Measurements from ENCODE around the gene MRTFB.

MRTFB gene

DNA sequence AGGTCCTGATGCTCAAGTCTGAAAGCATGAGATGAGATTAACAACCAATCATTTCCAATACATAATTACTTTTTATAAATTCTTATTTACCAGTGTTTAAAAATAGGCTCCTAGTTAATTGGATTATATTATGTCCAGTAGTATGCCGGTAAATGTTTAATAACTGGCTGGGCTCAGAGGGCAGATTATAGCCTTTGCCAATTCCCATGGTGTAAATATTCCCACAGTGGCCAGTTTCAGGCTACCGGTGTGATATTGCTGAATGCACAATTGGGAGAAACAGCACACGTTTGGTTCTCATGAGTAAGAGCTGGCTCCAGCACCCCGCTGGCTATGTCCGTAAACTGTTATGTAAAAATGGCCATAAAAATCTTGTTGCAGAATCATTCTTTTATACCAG is 167.6 kb downstream of the MRTFB start:
- no peak for DNase-seq (ENCODE audit: low read depth)

DNA sequence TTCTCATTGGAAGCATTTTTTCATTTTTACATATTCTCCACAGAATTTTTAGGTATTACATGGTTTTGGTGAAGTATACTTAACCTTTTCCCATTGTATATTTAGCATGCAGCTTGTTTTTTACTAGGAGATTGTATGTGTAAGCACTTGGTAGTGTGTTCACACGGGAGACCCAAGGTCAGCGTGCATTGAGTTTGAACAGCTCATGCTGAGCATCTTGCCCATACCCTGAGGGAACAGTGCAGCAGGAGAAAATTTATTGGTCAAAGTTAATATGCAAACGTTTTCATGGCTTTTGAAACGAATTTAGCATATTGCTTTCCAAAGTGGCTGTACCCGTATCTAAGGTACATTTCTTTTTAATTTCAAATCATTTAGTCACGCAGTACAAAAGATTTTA is 168.7 kb downstream of the MRTFB start:
- DNase-seq (ENCODE audit: low read depth): no peak

GRCh38 chr16:14240219-14240843 is 169.2 kb downstream of the MRTFB start:
- DNase-seq (ENCODE audit: low read depth): no peak

GRCh38 chr16:14240964-14241363 is 169.8 kb downstream of the MRTFB start:
- DNase-seq (ENCODE audit: low read depth): no peak

DNA sequence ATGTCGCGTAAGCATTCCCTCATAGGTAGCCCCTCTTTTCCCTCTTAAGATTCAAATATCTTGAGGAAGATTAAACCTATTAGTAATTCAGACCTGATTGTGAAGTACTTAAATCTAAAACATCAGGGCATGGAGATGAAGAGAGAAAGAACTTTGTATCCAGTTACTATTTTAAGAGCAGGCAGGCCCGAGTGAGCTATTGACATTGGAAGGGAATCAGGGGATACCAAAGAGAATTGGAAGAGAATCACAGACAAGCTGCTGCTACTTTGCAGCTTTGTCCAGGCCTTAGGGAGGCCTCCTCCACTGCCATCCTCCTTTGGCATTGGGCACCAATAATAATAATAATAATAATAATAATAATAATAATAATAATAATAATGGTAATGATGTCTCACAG is 170.5 kb downstream of the MRTFB start:
- DNase-seq (ENCODE audit: low read depth): no peak

DNA sequence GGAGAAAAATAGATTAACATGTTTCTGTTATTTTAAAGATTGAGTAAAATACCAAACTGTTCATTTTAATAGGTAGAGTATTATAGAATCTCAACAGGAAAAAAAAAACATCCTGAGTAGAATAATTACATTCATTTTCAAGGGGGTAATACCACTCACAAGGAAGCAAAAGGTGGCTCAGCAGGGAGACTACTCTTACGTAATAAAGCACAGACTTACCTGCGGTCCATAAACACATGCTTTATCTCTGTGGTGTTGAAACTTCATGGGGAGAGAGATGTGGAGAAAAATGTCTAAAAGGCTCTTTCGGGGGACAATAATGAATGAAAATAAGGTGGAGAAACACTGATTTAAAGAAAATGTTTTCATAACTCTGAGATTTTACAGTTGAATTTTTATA is 171.7 kb downstream of the MRTFB start:
- DNase-seq (ENCODE audit: low read depth): no peak

DNA sequence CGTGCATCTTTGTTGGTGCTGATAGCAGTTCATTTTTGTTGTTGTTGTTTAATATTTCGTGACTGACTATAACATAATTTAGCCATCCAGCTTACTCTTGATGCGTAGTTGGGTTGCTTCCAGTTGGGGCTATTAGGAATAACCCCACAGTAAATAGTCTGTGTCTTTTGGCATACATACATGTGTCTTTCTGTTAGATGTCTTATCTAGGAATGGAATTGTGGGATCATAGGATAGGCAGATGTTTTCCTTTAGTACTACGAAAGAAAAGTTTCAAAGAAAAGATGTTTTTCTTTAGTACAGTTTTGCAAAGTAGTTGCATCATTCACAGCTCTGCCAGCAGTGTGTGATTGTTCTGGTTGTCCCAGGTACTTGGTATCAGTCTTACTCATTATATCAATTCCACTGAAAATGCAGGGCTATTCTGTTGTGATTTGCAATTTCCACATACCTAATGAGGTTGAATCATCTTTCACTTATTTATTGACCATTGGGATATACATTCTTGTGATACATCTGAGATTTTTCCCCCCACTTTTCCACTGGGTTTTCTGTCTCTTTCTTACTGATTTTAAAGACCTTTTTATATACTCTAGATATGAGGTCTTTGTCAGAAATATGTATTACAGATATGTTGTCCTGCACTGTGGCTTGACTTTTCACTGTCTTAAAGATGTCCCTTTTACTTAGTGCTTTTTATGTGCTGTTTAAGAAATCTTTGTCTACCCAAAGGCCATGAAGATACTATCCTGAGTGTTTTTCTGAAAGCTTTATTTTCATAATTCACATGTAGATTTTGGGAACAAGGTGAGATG is 173.3 kb downstream of the MRTFB start:
- DNase-seq (ENCODE audit: low read depth): no peak

- DNase-seq (ENCODE audit: low read depth): no peak
Observed at GRCh38 chr16:14248791-14249190, 177.7 kb downstream of the MRTFB start.

DNA sequence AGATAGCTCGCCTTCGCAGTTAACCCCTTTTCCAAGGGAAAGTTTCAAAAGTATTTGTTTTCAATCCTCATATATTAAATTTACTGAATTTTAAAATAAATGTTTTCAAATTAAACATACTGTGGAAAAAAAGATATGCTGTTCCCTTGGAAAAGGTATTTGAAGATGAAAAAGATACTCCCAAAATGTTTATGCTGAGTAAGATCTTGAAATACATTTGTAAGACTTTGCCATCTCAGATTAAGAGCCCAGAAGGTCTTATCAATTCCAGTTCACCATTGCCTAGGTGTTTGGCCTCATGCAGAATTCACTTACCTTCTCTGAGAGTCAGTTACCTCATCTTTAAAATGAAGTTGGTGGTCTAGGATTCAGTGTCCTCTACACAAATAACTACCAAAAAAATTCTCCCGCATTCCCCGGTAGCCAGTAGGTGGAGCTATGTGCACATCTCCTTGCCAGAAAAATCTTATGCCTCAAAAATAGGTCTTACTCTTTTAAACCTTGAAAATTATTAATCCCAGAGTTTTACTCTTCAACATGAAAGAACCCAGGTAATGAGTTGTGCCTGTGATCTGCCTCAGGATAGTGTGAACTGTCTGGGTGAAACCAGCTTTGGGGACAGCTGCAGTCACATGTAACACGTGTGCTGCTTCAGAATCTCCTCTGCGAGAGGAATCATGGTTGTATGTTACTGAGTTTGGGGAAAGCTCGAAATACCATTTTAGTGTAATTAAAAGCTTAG is 178.3 kb downstream of the MRTFB start:
- peak; percentile 28 for DNase-seq (ENCODE audit: low read depth)

- no peak for DNase-seq (ENCODE audit: low read depth)
Observed at GRCh38 chr16:14251419-14251818, 180.3 kb downstream of the MRTFB start.

DNA sequence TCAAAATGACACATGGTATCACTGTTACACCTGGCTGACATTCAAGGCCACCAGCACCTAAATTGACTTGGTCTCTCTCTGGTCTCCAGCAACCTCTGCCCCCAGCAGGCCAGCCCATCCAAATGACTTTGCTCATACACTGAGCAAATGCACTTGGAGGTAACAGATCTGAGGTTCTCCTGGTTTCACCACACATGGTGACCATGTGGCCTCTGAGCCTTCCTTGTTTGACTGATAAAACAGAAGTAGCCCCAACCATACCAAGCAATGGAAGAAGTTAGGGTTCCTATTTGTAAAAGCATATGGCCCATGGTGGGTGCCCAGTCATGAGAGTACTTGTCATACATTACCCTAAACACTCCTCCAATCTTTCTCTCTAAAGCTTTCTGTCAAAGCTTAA is 181.7 kb downstream of the MRTFB start:
- DNase-seq (ENCODE audit: low read depth): no peak

DNA sequence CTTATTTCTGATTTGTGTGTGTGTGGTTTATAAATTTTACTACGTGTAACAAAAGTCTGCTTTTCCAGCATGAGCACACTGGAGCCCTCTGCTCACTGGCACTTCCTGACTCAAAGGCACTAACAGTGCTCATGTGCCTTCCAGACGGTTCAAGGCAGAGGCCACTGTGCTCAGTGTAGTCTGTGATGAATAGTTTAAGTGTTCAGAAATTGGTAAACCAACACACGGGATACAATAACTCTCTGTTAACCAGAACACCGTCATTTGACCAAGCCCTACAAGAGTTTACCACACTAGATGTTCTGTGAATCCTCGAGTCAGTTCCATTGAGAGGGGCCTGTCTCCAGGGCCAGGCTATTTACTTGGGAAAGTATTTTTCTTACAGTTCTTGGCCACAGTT is 191.9 kb downstream of the MRTFB start:
- DNase-seq (ENCODE audit: low read depth): no peak

DNA sequence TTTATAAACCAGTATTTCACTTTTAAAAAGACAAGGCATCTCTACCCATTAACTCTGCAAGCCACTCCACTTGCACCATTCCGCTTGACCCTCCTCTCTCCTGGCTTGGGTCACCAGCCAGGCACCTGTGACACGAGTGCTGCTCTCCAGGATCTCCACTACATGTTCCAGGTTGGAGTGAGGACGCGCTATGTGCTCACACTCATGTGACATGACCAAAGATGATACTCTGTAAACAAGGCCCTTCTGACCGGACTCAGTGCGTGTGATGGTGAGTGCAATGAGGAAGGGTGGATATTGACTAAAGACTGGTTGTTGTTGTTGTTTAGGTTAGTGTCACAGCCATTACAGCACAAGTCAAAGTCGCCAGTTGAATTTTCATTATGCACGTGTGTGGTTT is 192.7 kb downstream of the MRTFB start:
- no peak for DNase-seq (ENCODE audit: low read depth)

- no peak for DNase-seq (ENCODE audit: low read depth)
Observed at GRCh38 chr16:14264327-14264943, 193.3 kb downstream of the MRTFB start.

- DNase-seq (ENCODE audit: low read depth): no peak
Observed at GRCh38 chr16:14268073-14268472, 197.0 kb downstream of the MRTFB start.

DNA sequence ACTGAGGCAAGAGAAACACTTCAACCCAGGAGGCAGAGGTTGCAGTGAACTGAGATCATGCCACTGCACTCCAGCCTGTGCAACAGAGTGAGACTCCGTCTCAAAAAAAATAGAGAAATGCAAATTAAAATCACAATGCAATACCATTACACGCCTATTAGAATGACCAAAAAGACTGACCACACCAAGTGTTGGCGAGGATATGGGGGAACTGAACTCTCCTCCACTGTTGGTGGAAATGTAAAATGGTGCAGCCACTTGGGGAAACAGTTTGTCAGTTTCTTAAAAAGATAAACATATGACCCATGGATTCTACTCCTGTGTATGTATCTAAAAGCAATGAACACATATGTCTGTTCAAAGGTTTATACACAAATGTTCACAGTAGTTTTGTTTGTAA is 204.8 kb downstream of the MRTFB start:
- DNase-seq (ENCODE audit: low read depth): no peak

DNA sequence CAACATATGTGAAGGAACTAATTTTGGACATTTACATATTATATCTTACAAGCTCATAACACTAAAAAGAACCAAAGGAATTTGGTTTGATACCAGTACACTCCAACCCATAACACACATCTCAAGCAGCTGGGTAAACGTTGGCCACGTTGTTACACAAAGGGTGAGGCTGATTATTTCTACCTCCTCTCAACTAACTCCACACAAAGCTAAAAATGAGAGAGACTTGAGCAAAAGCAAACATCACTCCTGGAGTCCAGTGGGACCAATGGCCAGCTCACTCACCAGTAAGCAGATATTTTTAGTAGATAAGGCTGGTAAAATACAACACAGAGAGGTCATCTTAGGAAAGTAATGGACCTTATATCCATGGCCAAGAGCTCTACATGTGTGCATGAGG is 207.6 kb downstream of the MRTFB start:
- DNase-seq (ENCODE audit: low read depth): no peak

DNA sequence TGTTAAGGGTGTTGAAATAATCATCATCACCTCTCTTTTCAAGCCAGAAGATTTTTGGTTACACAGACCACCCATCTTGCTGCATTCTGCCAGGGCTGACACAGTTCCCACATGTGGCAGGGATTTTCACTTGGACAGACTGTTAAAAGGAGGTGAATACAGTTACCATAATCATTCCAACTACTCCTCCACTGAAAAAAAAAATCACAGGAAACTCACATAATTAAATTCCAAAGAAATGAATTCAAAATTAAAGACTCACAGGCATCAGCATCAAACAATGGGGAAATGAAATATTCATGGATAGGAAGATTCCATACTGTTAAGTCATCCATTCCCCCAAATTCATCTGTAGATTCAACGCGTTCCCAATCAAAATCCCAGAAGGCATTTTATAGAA is 209.4 kb downstream of the MRTFB start:
- no peak for DNase-seq (ENCODE audit: low read depth)

- no peak for DNase-seq (ENCODE audit: low read depth)
Observed at GRCh38 chr16:14283786-14284185, 212.7 kb downstream of the MRTFB start.

- no peak for DNase-seq (ENCODE audit: low read depth)
Observed at GRCh38 chr16:14284371-14284770, 213.3 kb downstream of the MRTFB start.

DNA sequence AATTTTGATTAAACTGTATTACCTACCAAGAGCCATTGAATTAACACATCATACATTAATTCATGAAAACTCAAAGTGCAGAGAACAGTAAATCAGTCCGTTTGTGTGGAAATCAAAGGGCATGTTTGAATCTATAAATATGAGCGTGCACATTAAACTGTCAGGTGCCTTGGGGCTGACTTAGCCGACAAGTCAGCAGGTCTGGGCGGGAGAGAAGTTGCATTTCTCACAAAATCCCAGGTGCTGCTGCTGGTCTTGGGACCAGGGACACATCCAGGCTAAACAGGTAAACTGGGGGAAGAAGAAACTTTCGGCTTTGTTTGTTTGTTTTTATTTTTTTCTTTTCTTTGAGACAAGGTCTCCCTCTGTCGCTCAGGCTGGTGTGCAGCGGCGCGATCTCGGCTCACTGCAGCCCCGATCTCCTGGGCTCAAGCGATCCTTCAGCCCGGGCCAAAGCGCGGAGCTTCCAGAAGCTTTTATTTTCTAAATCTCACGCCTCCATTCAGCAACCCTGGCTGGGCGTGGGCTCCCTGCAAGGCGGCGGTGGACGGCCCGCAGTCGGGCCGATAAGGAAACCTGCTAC is 213.9 kb downstream of the MRTFB start:
- DNase-seq (ENCODE audit: low read depth): no peak
